RPMI7951 (cell line): ENCODE results near the gene GPC6. TPM values are rescaled to one million over a fixed set of nuclear protein-coding genes. Genes with fewer than 3 reads are reported as not detected.
A peak's percentile ranks its signal among the peaks of the same experiment; 100 is the strongest.
"Not testable (repeated sequence)": the region's sequence is repeated elsewhere in the genome, so short reads cannot be mapped to it uniquely, and the experiment has no call there.

Experiments used
- DNase-seq: peaks from one replicate; pipeline ENCODE4 v3.0.0-alpha.2; 2012; ENCODE audit warnings: low read depth
- total RNA-seq: library from RNA; depleted of rRNA; stranded (reverse); fragments of >200 nt; shearing (Covaris generic); gene quantifications from 2 replicates; pipeline ENCODE4 v1.2.3, GENCODE V29; 2014

Gene GPC6
- total RNA-seq, 1 experiment from 2014 or later = under 0.01 TPM

DNA sequence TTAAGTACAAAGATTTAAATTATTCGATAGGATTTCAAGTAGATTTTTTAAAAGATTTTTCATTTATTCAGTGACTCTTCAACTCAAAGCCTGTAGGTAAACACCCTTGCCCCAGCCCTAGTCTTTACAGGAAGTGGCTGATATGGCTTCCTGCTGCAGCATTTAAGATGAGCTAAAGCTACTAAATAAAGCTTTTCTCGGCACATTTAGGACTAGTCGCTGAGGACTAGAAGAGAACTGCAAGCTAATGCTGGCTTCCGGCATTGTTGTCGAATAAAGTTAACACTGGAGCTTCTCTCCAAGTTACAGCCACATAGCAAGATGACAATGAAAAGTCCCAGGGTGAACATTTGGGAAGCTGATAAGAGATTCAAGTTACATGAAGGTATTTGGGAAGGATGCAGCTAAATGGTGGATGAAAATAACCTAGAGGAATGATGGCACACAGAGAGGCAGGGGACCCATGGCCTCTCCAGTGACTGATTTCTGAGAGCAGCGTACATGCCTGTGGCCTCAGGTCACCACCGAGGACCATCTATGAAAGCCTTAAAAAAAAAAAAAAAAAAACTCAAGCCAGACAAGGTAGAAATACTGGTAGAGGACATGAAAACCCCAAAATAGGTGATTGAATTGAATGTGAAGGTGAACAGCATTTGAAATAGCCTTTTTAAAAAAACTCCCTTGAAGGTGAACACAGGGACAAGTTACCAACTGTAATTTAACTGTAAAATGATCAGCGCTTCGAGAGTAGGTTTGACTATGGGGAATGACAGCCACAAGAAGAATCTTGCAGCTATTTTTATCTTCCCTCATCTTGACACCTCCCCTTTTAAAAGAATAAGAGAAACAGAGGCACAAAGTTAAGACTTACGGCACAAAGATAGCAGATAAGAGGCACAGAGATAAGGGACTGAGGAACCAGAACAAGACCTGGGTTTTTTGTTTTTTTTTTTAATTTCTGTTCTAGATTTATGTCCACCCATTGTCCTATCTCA, 1097.5 kb downstream of the GPC6 start:
- no peak for DNase-seq

DNA sequence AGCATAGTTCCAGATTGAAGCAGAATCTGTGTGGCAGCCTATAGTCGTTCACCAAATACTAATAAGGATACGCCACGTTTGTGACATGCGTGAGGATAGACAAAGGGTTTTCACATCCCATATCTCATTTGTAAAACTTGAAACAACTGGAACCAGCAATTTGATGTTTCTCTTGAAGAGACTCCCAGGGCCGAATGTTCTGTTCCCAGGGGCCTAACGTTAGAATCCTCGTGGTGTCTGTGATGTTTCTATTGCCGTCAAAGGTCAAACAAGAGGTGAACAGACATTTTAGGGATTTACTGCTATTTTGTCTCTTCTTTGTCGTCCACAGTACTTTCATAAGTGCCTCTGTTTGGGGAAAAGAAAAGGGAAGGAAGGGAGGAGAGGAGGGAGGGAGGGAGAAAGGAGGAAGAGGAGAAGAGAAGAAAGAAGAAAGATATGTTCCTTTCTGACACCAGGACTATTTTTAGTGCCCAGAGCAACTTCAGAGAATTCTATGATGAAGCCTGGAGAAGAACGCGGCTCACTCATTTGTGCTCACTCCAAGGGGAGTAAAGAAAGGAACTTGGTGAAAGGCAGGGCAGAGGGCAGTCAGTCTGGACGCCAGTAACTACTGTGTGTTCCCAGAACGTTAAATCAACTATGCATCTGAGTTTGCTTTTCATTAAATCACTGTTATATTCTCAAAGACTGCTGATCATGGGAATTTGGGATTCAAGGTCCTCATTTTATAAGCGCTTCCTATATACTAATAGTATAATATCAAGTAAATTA, 1098.3 kb downstream of the GPC6 start:
- no peak for DNase-seq

DNA sequence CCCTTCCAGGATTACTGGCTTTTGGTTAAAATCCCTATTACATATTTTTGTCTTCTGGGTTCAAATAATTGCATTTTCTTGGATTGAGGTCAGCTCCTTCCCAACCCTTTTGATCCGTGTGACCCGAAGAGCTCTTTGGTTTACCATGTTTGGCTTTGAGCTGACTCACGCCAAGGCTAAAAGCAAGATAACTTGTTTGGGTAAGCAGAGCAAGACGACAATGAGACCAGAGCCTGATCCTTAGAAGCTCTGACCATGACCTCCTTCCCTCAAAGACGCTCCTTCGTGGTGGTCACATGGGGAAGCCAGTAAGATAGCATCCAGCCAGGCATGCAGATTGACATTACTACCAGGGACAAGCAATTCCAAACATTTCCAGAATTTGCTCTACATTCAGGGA, 1099.0 kb downstream of the GPC6 start:
- peak; percentile 24 for DNase-seq

DNA sequence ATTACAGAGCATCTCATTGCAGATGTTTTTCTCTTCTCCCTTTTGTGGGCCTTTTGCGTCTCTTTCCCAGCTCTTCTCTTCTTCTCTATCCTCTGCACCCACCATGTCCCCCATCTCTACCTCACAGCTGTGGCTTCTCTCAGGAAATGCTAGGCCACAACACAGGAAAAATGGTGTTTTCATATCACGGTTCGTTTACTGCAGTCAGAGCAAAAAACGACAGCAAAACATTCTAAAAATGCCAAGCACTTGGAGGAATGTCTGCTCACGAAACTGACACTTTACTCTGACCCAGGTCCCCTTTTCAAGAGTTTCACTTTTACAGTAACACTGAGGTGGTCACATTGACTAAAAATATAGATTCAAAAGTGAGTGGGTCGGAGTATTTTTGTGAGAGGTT, 1100.7 kb downstream of the GPC6 start:
- DNase-seq = no peak

DNA sequence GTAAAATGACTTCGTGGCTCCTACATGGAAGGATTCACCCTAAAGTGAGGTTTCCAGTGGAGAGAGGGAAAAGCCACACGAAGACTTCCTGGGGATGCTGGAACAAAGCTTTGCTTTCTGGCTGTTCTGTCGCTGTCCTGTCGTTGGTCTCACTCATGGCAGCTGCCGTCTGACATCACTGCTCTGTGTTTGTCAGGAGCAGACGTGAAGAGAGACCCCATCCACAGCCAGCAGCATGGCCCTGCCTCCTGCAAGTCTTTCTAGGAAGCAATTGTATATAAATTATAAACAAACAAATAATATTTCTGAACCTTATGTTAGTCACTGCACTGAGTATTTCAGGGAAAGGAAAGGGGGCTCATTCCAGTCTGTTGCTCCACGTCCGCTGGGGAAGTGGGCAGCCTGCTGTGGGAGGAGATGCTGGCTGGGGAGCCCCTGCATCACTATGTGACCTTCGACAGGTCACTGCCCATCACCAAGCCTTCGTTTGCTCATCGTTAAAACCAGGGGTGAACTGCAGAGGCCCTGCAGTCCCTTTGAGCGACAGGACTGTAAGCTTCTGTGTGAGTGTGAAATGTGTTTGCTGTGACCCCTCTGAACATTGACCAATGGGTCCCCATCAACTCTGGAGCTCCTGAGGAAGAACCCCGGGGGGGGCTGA, 1101.9 kb downstream of the GPC6 start:
- DNase-seq = no peak

DNA sequence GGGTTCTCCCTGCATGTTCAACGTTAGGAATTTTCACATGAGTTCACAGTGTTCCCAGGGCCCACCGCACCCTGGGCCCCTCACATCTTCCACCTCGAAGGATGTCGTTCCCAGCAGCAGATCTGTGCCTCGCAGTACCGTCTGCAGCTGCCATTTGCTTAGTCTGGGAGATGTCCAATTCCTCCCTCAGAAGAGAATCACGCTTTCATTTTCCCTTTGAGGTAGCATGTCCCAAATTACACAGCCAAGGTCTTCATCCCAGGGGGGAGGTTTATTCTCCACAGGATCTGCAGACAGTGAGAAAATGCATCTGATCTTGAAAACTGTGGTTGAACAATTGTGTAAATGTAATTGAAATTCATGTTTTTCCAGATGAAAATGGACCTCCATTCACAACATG, 1102.7 kb downstream of the GPC6 start:
- DNase-seq = peak; percentile 52

DNA sequence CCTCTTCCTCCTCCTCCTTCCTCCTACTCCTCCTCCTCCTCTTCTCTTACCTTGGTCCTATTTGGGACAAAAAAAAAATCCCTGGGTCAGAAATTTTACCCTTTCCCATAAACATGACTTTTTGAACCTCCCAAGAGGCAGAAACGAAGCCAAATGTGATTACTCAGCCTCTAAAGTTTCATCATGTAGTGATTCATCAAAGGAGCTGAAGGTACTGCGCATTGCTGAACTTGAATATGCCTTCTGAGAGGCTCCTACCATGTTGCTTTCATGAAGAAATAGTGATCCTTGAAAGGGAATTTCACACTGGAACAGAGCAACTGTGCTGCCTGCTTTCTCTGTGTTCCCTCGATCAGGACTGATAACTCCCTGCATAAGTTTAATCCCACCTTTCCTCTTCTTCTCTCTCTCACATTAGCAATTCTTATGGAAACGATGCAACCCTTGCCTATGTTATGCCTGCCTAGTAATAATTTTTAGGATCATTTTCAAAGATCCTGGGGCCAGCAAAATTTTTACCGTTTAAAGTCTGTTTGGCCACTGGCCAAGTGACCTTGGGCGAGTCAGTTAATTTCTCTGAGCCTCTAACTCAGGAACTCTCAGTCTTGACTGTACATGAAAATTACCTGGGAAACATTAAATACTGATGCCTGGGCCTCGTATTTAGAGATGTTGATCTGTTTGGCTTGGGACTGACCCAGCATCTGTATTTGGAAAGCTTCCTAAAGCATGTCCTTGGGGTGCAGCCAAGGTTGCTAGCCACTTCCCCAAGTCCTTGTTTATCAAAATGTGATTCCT, 1103.3 kb downstream of the GPC6 start:
- peak; percentile 82 for DNase-seq

DNA sequence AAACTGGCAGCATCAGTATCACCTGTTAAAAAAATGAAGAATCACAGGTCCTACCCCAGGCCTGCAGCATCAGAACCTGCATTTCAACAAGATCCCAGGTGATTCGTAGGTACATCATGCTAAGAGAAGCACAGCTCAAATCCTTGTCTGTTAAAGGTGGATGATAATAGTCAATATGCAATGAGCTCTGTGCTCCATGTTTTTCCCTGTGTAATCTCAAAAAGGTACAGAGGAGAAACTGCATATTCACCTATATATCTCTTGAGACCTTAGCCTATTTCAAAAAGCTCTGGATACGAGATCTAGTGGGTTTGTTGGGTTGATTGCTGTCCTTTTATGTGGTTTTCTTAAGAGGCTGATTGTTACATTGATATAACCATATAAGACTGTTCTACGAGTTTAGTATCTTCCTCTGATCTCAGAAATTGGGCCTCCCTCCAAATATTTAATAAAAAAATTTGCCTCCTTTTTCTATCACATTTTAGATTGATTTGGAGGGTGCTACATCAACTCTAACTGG, 1104.0 kb downstream of the GPC6 start:
- DNase-seq = no peak

DNA sequence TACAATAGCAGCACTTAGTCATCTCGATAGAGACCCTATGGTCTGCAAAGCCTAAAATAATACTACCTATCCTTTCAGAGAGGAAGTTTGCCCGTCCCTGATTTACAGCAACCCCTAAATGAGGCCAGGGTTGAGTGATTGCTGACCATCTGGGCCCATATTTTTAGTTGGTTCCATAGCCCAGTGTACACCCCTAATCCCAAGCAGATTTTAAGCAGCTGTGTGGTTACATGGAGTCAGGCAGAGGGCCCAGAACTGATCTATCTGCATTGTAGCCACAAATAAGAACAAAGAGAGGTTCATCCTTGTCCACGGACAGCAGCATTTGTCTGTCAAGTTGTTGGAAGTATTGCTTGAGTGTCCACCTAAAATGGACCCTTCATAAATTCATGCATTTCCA, 1104.7 kb downstream of the GPC6 start:
- DNase-seq = no peak

DNA sequence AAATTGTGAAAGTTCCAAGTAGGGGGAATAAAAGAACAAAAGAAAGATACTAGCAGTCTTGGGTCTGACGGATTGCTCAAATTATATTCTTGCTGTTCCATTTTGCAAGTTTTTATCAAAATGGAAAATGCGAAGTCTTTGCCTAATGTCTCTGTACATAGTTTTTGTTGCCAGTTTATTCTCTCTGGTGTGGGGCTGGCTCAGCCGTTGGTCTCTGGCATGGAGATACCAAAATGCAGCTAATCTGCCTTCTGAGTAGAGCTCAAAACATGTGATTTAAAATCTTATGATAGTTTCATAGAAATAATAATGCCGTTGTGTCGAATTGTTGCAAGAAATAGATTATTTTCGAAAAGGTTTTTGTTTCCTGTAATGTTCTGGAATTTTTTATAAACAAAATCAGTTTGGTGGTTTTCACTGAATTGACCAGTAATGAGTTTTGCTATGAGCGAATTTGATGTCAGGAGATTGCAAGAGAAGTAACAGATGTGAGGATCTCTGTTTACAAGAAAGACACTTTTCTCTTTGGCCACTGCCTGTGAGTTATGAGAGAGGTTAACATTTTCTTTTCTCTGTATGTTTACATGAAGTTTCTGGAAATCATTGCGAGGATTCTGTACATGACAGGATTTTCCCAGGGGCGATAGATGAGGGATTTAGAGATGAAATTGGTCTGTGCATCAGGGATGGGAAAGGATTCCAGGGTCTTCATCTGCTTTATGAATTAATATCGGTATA, 1105.9 kb downstream of the GPC6 start:
- no peak for DNase-seq

DNA sequence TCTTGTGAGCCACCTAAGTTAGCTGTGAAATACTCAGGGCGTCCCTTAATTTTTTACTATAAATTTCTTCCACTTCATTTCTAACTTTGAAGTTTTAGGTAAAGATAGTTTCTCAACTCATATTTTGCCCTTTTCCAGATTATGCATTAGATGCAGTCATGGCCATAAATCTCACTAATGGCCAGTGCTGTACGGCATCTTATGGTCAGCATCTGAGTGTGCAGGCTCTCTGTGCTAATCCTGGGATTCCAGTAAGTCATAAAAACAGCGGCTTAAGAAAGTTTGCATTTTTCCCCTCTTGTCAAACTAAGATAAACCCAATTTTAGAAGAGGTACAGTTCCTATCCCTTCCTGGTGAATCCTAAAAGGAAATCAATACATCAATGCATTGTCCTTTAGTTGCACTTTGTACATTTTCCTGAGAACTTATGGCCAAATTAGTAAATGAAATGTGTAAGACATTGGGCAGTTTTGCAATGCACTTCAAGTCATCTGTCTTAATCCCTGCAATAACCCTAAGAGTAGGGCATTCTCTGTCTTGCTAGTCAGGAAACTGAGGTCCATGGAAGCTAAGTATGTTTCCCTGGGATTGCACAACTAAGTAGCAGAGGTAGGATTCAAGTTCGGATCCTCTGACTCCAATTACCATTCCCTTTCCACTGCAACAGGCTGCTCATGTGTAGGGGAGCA, 1106.7 kb downstream of the GPC6 start:
- no peak for DNase-seq

DNA sequence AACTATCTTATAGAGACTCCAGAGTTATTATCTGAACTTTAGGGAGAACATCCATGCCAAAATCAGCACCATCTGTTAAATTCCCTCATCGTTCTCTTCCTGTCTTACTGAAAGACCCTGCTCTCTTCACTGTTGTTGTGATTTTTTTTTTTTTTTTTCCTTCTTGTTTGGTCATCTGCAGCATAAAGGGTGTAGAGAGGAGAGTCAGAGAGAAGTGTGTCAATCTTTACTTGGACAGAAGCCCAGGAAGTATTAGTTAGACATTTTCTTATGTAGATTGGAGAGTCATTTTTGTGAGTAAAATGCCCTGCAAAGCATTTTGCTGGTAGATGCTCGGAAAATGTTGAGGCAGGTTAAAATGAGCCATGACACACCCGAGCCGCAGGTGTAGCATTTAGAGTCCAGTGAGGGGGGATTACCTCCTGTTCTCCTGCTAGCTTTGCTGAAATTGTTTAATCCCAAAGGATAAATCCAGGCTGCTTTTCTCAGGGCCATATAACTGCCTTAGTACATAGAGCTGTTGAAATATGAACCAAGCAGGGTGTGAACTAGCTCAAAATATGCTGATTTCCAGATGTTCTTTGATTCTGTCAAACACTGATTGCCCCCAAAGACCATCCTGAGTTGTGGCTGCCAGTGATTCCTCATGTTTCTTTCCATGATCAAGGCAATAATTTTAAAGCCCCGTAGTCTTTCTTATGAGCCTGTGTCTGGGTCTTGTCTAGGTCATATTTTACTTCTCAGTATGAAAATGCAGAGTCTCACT, 1109.3 kb downstream of the GPC6 start:
- DNase-seq = no peak

DNA sequence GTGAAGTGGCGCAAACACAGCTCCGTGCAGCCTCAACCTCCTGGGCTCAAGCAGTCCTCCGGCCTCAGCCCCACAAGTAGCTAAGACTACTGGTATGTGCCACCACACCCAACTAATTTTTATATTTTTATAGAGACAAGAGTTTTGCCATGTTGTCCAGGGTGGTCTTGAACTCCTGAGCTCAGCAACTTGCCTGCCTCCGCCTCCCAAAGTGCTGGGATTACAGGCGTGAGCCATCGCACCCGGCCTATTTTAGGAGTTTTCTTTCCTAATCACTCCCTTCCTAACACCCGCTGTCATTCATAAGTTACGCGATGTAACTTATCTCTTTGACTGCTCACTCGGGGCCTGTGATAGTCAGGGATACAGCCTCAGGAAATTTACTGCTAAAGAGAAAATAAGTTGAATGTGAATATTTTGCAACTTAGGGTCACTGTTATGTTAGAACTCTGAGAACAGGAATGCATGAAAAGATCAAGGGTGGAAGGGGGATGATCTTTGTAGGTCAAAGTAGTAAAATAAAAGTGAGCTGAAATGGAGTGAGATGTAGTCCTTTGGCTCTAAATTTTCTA, 1112.6 kb downstream of the GPC6 start:
- DNase-seq = no peak

DNA sequence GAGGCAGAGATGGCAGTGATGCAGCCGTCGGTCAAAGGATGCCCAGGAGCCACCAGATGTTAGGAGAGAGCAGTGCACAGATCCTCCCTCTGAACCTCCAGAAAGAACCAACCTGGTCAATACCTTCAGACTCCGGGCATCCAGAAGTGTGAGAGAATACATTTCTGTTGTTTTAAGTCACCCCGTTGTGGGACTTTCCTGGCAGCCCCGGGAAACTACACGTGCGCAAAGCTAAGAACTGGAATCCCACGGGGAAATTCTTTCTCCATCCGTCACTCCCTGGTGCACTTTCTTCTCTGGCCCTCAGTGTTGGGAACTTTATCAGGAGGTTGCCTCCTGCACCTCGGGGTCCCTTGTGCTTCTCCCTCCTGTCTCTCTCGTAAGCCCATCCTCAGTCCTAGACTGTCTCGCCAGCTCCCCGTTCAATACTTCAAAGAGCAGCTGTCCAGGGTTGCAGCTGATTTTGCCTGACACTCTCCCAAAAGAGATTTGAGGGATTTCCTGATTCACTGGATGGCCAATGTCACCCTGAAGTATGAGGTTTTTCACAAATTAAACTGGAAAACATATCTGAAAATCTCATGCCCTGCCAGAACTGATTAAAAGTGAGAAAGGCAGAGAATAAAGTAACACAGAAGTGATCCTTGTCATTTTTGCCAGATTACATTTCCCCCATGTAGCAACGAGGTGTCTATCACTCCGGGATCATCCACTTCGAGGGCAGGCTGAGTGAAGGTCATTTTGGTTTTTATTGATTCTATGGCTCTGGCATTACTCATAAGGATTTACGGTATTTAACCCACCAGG, 1116.0 kb downstream of the GPC6 start:
- DNase-seq = no peak

DNA sequence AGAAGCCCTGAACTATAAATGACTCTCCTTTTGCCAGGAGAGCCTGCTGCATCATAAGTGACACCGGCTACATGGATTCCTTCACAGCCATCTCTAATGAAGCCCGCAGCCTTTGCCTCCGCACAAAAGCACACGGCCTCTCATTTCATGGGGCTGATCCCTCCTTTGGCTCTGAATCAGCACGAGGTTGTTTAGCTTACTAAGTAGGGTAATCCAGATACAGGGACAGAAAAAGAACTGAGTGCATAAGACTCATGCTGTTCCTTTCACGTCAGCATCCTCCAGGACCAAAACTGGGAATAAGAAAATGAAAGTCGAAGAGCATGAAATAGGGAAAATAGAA, 1116.6 kb downstream of the GPC6 start:
- no peak for DNase-seq

DNA sequence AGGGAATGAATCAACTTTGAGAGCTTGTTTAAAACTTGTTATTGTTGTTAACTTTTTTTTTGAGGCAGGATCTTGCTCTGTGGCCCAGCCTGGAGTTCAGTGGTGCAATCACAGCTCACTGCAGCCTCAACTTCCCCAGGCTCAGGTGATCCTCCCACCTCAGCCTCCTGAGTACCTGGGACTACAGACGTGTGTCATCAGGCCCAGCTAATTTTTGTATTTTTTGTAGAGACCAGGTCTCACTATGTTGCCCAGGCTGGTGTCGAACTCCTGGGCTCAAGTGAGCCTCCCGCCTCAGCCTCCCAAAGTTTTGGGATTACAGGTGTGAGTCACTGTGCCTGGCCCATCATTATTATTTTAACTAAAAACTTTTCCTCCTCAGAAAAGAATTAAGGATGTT, 1117.1 kb downstream of the GPC6 start:
- not testable (repeated sequence) for DNase-seq

DNA sequence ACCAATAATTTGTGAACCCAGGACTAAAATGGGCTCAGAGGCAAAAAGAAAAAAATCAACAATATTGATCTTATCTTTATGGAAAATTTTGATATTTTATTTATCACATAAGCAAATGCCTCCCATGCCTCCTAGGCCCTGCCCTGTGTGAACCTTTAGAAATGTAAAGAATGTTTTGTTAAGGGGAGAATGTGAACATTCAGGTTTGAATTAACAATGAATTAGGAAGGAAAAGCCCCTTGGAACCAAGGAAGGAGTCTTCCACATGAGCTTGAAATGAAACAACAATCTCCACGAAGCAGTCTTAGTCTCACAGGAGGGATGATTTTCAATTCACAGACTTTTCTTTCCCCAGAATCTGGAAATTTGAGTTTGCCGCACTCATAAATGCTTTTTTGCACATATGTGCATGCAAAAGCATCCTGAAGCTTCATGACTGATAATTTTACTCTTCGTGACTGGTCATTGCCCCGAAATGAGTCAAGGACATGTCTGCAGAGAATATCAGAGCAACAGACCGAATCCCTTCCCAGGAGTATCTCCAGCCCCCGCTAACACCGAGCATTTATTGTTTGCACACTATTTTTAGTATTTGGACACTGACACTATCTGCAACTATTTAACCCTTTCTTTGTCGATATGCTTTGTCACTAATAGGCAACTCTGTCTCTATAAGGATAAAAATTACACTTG, 1117.7 kb downstream of the GPC6 start:
- no peak for DNase-seq
